A673 (cell line): ENCODE data around the gene MRNIP. TPM values are rescaled to one million over a fixed set of nuclear protein-coding genes. Genes with fewer than 3 reads are reported as not detected.

ENCODE experiments used
- BruUV-seq: library from RNA; stranded (reverse); fragments of 400-500 nt; replicated peaks from 2 replicates; lab custom pipeline; 2021; lab: Mats Ljungman, UMichigan
- CTCF ChIA-PET: fragments of 300-600 bp; sonication (Branson Sonifier 250); formaldehyde crosslinking; loops from one replicate; lab custom pipeline; 2022; ENCODE audit warnings: antibody characterized with exemption; lab: Charles Lee
- POLR2A ChIA-PET: fragments of 300-600 bp; sonication (Branson Sonifier 250); formaldehyde crosslinking; loops from one replicate; lab custom pipeline; 2022; ENCODE audit warnings: antibody characterized with exemption; ENCODE audit not compliant: low non-redundant PET; lab: Charles Lee
- DNase-seq: peaks from one replicate; pipeline ENCODE4 v3.0.0-alpha.2; 2015; ENCODE audit warnings: low spot score
- H3K27ac ChIP-seq: fragments of 200-600 bp; sonication (generic); 2 replicates; pipeline ENCODE4 v1.5.1; 2016; ENCODE audit warnings: mixed run types, low read depth, mild to moderate bottlenecking, mixed read lengths, antibody characterized with exemption, low read length; ENCODE audit not compliant: poor library complexity, severe bottlenecking
- H3K27me3 ChIP-seq: fragments of 200-600 bp; sonication (generic); replicated peaks from 2 replicates; pipeline ENCODE4 v1.6.1; 2017; ENCODE audit warnings: mixed run types, low read depth, mild to moderate bottlenecking, mixed read lengths, antibody characterized with exemption, low read length; ENCODE audit not compliant: insufficient read depth, poor library complexity
- H3K36me3 ChIP-seq: fragments of 200-600 bp; sonication (generic); 2 replicates; pipeline ENCODE4 v1.6.1; 2016; ENCODE audit warnings: mixed run types, mild to moderate bottlenecking, mixed read lengths, antibody characterized with exemption, low read length; ENCODE audit not compliant: insufficient read depth, poor library complexity, severe bottlenecking
- H3K4me1 ChIP-seq: fragments of 200-600 bp; sonication (generic); 2 replicates; pipeline ENCODE4 v1.6.1; 2017; ENCODE audit warnings: mixed run types, mild to moderate bottlenecking, mixed read lengths, antibody characterized with exemption, low read length; ENCODE audit not compliant: insufficient read depth, poor library complexity, severe bottlenecking
- H3K4me3 ChIP-seq: fragments of 200-600 bp; sonication (generic); 2 replicates; pipeline ENCODE4 v1.5.1; 2016; ENCODE audit warnings: low read depth, mixed run types, mild to moderate bottlenecking, mixed read lengths, low read length; ENCODE audit not compliant: poor library complexity, severe bottlenecking
- H3K9me3 ChIP-seq: fragments of 200-600 bp; sonication (generic); 2 replicates; pipeline ENCODE4 v1.6.1; 2016; ENCODE audit warnings: mixed run types, low read depth, mild to moderate bottlenecking, mixed read lengths, antibody characterized with exemption, low read length; ENCODE audit not compliant: poor library complexity, severe bottlenecking
- CTCF ChIP-seq: fragments of 300-800, 200-600 bp; sonication (generic); conservative IDR thresholded peaks from 2 replicates; pipeline ENCODE4 v1.5.1; 2017; ENCODE audit warnings: low read depth, mild to moderate bottlenecking, antibody characterized with exemption, low read length, moderate library complexity, mixed read lengths
- EZH2 ChIP-seq: fragments of 200-600 bp; sonication (generic); IDR thresholded peaks from 2 replicates; pipeline ENCODE4 v1.6.1; 2017; ENCODE audit warnings: borderline replicate concordance, low read depth, mild to moderate bottlenecking, mixed read lengths, antibody characterized with exemption, low read length; ENCODE audit not compliant: poor library complexity, severe bottlenecking
- intact Hi-C: fragments of 100-400 bp; cut with micrococcal nuclease; formaldehyde crosslinking; loops from one replicate; pipeline ENCODE4 v1.10.0; 2022; ENCODE audit not compliant: unreplicated experiment
- total RNA-seq: library from RNA; stranded (reverse); gene quantifications from 2 replicates; pipeline ENCODE4 v1.2.3, GENCODE V29; 2021

MRNIP gene
- total RNA-seq, 1 experiment from 2014 or later, result 31.3 TPM

- ChIA-PET CTCF (no interaction called here), POLR2A (no interaction called here)
- Histone ChIP-seq H3K4me1 (no peaks in the 10 kb centered on the region), H3K9me3 (no peaks in the 10 kb centered on the region), H3K27me3 (no peaks in the 10 kb centered on the region), H3K27ac (no peak overlapping the region), H3K36me3 (peaks cover 7% of the 10 kb centered on the region), H3K4me3 (no peak overlapping the region)
- DNase-seq, result no peak
- intact Hi-C loops, result no loop called here
- TF ChIP-seq EZH2 (no peak), CTCF (no peak)
- no TSS peak for BruUV-seq
Observed at GRCh38 chr5:179812997-179813607, 45.5 kb downstream of the MRNIP start.

GRCh38 chr5:179812135-179812825 lies 46.3 kb downstream of the MRNIP start:
- TF ChIP-seq CTCF, result no peak
- TF ChIP-seq EZH2, result no peak
- Histone ChIP-seq H3K9me3 (no peaks in the 10 kb centered on the region), H3K27me3 (no peaks in the 10 kb centered on the region), H3K4me3 (no peak overlapping the region), H3K36me3 (peaks cover 7% of the 10 kb centered on the region), H3K27ac (no peak overlapping the region), H3K4me1 (no peaks in the 10 kb centered on the region)
- no TSS peak for BruUV-seq
- intact Hi-C loops, result no loop called here
- no peak for DNase-seq
- ChIA-PET POLR2A (no interaction called here), CTCF (no interaction called here)

- Histone ChIP-seq H3K36me3 (no peaks in the 10 kb centered on the region), H3K4me3 (peak within 1 kb of the TSS; percentile 76), H3K27ac (peak within 1 kb of the TSS; percentile 71), H3K9me3 (no peaks in the 10 kb centered on the region), H3K4me1 (peaks cover 28% of the 10 kb centered on the region), H3K27me3 (no peaks in the 10 kb centered on the region)
- DNase-seq, result peak; percentile 66
- intact Hi-C loops, result no loop called here
- ChIA-PET CTCF (interaction anchor here (0.5 kb wide), 1 partner anchor 98 kb away, joined by 7 read pairs; no protein-coding TSS in a partner anchor), POLR2A (no interaction called here)
- TF ChIP-seq CTCF (no peak), EZH2 (no peak)
- no TSS peak for BruUV-seq
Observed at GRCh38 chr5:179806250-179807048, 52.2 kb downstream of the MRNIP start, which contains the start of gene MGAT4B. Gene MGAT4B (minus strand): TSS chr5:179806866. CDS start chr5:179806583, 283 bp downstream.
